Measurements from ENCODE around the gene MBD3L3. TPM values are rescaled to one million over a fixed set of nuclear protein-coding genes. Genes with fewer than 3 reads are reported as not detected.
"Not testable (repeated sequence)": the region's sequence is repeated elsewhere in the genome, so short reads cannot be mapped to it uniquely, and the experiment has no call there.

The MBD3L3 gene
- total RNA-seq, 1 experiment from 2014 or later: not detected

DNA sequence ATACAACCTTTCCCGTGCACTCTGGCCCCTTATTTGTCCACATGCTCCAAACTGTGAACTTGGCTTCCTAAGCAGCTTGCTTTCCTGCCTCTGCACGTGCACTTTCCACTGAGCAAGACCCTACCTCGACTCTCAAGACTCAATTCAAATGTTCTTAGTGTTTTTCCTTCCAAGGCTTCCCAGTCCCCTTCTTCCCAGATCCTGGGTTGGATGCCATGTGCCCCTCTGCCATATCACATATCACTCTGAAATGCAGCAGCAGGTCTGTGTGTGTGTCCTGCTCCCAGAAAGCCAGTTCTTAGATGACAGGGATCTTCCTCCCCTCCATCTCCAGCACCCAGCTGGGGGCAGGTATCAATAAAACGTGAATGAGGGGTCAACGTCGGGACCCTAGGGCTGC lies 14.1 kb upstream of the MBD3L3 start:
- Histone ChIP-seq H3K27ac (no peak overlapping the region), H3K9me3 (replicated peaks) (peaks cover 13% of the 10 kb centered on the region), H3K36me3 (peaks cover 69% of the 10 kb centered on the region), H3K4me3 (no peak overlapping the region), H3K27me3 (replicated peaks) (no peaks in the 10 kb centered on the region), H3K4me1 (replicated peaks) (peaks cover 7% of the 10 kb centered on the region; the same call in 1 of the 2 replicates)
- no peak for DNase-seq (ENCODE audit: low read depth in 1 of 2, low spot score in 2 of 2)

DNA sequence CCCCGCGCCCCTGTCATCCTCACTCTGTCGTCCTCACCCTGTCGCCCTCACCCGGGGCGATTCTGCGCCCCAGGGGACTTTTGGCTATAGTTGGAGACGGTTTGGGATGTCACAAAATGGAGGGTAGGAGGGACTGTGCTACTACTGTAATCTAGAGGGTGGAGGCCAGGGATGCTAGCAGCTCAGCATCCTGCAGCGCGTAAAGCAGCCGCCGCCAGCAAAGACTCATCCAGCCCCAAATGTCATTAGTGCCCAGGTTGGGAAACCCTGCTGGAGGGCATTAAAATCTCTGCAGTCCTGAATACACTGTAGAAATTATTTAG lies 11.4 kb upstream of the MBD3L3 start:
- Histone ChIP-seq H3K4me3 (peak overlapping the region; percentile 79), H3K9me3 (replicated peaks) (peaks cover 9% of the 10 kb centered on the region), H3K4me1 (replicated peaks) (peaks cover 7% of the 10 kb centered on the region; the same call in 1 of the 2 replicates), H3K27ac (peak overlapping the region; percentile 14), H3K36me3 (peaks cover 44% of the 10 kb centered on the region), H3K27me3 (replicated peaks) (no peaks in the 10 kb centered on the region)
- no peak for DNase-seq (ENCODE audit: low read depth in 1 of 2, low spot score in 2 of 2)

DNA sequence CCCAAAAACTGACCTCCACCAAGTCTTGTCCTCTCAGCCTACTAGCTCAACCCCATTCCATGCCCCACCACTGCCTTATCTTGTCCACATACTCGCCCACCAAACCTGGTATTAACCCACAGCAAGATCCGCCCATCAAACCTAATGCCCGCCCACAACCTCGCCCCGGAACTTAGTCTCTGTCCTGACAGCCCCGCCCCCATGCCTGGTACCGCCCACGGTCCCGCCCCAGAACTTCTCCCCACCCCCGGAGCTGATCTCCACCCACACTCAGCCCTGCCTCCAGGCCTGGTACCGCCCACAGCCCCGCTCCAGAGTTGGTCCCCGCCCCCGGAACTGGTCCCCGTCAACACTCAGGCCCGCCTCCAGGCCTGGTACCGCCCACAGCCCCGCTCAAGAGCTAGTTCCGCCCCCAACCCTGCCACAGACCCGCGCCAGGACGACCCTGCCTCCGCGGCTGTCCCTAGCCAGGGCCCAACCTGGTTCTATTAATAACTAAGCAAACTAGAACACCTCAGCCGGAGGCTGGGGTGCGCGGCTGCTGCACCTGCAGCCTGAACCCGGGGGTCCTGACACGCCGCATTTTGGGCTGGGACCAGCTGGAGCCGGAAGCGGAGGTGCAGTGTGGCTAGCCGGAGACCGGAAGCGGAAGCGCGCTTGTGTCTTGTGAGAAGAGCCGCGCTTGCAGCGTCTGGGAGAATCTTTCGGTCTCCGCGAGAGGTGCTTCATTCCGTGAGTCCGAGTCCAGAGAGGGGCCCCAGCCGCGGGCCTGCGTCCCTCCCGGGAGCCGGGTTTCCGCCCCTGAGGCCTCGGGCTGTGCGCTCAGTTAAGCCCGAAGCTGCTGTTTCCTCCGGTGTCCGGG lies 10.8 kb upstream of the MBD3L3 start, which contains the start of gene ZNF557:
TSS of gene ZNF557 (plus strand) at position 662 of the 862 bp plus-strand sequence. CDS start 5,372 bp downstream, outside the sequence.
- Histone ChIP-seq H3K4me3 (peak within 1 kb of the TSS; percentile 79), H3K27ac (peak within 1 kb of the TSS; percentile 14), H3K4me1 (replicated peaks) (peaks cover 7% of the 10 kb centered on the region; the same call in 1 of the 2 replicates), H3K27me3 (replicated peaks) (no peaks in the 10 kb centered on the region), H3K9me3 (replicated peaks) (peaks cover 9% of the 10 kb centered on the region), H3K36me3 (peaks cover 42% of the 10 kb centered on the region)
- DNase-seq (ENCODE audit: low read depth in 1 of 2, low spot score in 2 of 2): peak; percentile 96 to 98

DNA sequence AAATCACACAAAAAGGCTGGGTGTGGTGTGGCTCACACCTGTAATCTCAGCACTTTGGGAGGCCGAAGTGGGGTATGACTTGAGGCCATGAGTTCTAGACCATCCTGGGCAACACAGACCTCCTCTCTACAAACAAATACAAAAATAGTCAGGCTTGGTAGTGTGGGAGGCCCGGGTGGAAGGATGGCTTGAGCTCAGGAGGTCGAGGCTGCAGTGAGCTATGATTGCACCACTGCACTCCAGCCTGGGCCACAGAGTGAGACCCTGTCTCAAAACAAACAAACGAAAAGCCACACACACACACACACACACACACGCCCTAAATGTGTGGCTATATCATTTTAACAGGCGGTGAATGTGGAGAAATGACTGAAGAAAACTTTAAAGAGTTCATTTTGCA lies 10.1 kb upstream of the MBD3L3 start:
- H3K36me3 ChIP-seq: peaks cover 35% of the 10 kb centered on the region
- peaks cover 7% of the 10 kb centered on the region; the same call in 1 of the 2 replicates for H3K4me1 ChIP-seq (replicated peaks)
- H3K27ac ChIP-seq: no peak overlapping the region
- H3K27me3 ChIP-seq (replicated peaks): no peaks in the 10 kb centered on the region
- H3K4me3 ChIP-seq: peak overlapping the region; percentile 79
- DNase-seq (ENCODE audit: low read depth in 1 of 2, low spot score in 2 of 2): no peak
- H3K9me3 ChIP-seq (replicated peaks): peaks cover 9% of the 10 kb centered on the region

DNA sequence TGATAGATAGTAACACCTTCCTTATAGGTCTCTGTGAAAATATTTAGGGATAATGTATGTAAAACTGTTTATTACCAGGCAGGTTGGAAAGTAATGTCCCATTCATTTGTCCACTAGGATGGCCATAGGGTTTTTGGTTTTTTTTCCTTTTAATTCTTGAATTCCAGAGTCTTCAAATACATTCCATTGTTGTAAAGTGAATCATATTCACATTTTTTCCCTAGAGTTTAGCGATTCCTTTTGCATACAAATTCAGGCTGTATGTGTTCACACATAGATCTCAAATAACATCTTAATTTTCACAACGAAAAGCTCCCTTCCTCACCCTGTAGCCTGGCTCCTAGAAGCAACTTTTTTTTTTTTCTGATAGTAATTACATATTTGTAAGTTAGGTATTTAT lies 9.2 kb upstream of the MBD3L3 start:
- H3K36me3 ChIP-seq: peaks cover 28% of the 10 kb centered on the region
- H3K4me1 ChIP-seq (replicated peaks): peaks cover 7% of the 10 kb centered on the region; the same call in 1 of the 2 replicates
- DNase-seq (ENCODE audit: low read depth in 1 of 2, low spot score in 2 of 2): no peak
- no peak overlapping the region for H3K4me3 ChIP-seq
- H3K27me3 ChIP-seq (replicated peaks): no peaks in the 10 kb centered on the region
- no peak overlapping the region for H3K27ac ChIP-seq
- H3K9me3 ChIP-seq (replicated peaks): peaks cover 9% of the 10 kb centered on the region

DNA sequence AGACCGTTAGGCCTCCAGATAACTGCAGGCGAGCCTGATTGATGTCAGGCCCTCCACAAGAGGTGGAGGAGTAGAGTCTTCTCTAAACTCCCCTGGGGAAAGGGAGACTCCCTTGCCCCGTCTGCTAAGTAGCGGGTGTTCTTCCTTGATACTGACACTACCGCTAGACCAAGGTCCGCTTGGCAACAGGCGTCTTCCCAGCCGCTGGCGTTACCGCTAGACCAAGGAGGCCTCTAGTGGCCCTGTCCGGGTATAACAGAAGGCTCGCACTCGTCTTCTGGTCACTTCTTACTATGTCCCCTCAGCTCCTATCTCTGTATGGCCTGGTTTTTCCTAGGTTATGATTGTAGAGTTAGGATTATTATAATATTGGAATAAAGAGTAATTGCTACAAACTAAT lies 8.6 kb upstream of the MBD3L3 start:
- peaks cover 22% of the 10 kb centered on the region for H3K36me3 ChIP-seq
- not testable (repeated sequence) for H3K9me3 ChIP-seq (replicated peaks); H3K27ac ChIP-seq; H3K4me1 ChIP-seq (replicated peaks); H3K4me3 ChIP-seq; H3K27me3 ChIP-seq (replicated peaks)
- DNase-seq (ENCODE audit: low read depth in 1 of 2, low spot score in 2 of 2): peak in 1 of 2 experiments; percentile 58

DNA sequence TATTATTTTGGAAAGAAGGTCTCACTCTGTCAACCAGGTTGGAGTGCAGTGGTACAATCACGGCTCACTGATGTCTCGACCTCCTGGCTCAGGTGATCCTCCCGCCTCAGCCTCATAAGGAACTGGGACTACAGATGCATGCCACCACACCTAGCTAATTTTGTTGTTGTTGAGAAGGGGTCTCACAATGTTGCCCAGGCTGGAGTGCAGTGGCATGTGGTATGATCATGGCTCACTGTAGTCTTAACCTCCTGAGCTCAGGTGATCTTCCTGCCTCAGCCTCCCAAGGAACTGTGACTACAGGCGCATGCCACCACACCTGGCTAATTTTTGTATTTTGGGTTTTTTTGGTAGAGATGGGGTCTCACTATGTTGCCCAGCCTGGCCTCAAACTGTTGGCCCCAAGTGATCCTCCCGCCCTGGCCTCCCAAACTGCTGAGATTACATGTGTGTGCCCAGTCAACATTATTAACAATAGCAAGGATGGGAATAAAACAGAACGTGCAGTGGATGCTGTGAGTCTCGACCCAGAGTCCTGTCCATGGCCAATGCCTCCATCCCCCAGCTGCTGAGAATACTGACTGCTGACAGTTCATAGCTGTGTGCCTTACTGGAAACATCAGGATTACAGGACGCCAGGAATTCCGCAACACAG lies 5.4 kb upstream of the MBD3L3 start:
- no peak for DNase-seq (ENCODE audit: low read depth in 1 of 2, low spot score in 2 of 2)
- no peaks in the 10 kb centered on the region for H3K27me3 ChIP-seq (replicated peaks)
- no peak overlapping the region for H3K4me3 ChIP-seq
- 0 out of 2 replicates have a peak, but pooled peaks cover 2% of the 10 kb centered on the region for H3K36me3 ChIP-seq
- H3K9me3 ChIP-seq (replicated peaks): peaks cover 3% of the 10 kb centered on the region; the same call in 1 of the 2 replicates
- peaks cover 4% of the 10 kb centered on the region; the same call in 1 of the 2 replicates for H3K4me1 ChIP-seq (replicated peaks)
- H3K27ac ChIP-seq: no peak overlapping the region

DNA sequence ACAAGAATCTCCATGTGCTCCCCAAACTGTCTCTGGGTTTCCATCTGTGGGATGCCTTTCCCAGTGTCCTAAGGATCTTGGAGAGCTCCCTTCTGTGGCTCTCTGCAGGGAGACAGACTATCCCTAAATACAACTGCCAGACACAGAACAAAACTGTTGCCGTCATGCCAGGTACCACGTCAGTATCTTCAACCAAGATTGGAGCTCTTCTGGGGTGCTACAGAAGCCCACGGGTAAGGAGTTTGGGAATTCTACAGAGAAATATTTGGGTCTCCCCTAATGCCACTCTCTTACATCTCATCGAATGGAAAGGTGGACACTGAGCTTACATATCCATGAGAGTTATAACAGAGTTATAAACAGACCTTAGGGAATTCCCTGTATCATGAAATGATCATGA lies 4.9 kb upstream of the MBD3L3 start:
- H3K4me1 ChIP-seq (replicated peaks): no peaks in the 10 kb centered on the region
- H3K27ac ChIP-seq: no peak overlapping the region
- no peaks in the 10 kb centered on the region for H3K9me3 ChIP-seq (replicated peaks)
- H3K4me3 ChIP-seq: no peak overlapping the region
- no peaks in the 10 kb centered on the region for H3K27me3 ChIP-seq (replicated peaks)
- H3K36me3 ChIP-seq: no peaks in the 10 kb centered on the region
- no peak for DNase-seq (ENCODE audit: low read depth in 1 of 2, low spot score in 2 of 2)

DNA sequence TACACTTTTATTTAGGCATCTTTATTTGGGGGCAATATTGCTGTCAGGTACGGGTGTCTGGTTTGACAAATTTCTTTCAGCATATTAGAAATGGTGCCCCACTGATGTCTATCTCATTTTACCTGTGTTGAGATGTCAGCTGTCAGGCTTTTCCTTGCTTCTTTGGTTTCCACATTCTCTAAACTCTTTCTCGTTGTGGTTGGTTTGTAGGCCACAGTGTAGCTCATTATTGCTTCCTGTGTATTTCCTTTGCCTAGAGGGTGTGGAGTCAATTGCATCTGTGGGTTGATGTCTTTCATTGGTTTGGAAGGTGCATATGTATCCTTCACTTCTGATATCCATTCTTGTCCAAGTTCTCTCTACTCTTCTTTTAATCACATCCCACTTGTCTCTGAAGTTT lies 1.5 kb upstream of the MBD3L3 start:
- not testable (repeated sequence) for H3K27ac ChIP-seq; H3K9me3 ChIP-seq (replicated peaks); H3K27me3 ChIP-seq (replicated peaks); H3K4me1 ChIP-seq (replicated peaks); DNase-seq (ENCODE audit: low read depth in 1 of 2, low spot score in 2 of 2); H3K4me3 ChIP-seq; H3K36me3 ChIP-seq

DNA sequence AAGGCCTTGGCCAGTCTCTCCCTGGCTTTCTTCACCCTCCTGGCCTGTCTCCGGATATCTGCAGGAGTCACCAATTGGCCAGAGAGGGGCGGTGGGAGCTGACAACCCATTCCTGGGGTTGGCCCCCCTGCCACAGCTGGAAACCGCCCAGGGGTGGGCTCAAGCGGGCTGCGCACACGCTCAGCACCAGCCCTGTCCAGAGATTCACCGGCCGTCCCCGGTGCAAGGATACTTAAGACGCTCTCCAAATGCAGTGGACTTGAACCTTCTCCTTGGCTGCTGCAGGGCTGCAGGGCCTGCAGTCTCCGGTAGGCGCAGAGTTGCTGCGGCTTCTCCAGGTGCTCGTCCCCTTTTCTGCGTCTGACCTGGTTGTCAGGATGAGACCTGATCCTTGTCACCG lies 2.1 kb downstream of the MBD3L3 start:
- not testable (repeated sequence) for H3K4me1 ChIP-seq (replicated peaks); H3K9me3 ChIP-seq (replicated peaks); H3K4me3 ChIP-seq; H3K27ac ChIP-seq; H3K36me3 ChIP-seq; H3K27me3 ChIP-seq (replicated peaks)
- DNase-seq (ENCODE audit: low read depth in 1 of 2, low spot score in 2 of 2): peak in 1 of 2 experiments; percentile 21

DNA sequence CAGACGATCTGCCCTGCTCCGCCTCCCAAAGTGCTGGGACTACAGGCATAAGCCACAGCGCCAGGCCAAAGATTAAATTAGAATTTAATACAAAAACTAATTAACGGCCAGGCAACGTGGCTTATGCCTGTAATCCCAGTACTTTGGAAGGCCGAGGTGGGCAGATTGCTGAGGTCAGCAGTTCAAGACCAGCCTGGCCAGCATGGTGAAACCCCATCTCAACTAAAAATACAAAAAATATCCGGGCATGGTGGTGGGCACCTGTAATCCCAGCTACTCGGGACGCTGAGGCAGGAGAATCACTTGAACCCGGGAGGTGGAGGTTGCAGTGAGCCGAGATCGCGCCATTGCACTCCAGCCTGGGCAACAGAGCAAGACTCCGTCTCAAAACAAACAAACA lies 2.8 kb downstream of the MBD3L3 start:
- not testable (repeated sequence) for H3K4me3 ChIP-seq; H3K36me3 ChIP-seq; H3K4me1 ChIP-seq (replicated peaks); H3K27ac ChIP-seq; H3K9me3 ChIP-seq (replicated peaks); DNase-seq (ENCODE audit: low read depth in 1 of 2, low spot score in 2 of 2); H3K27me3 ChIP-seq (replicated peaks)

DNA sequence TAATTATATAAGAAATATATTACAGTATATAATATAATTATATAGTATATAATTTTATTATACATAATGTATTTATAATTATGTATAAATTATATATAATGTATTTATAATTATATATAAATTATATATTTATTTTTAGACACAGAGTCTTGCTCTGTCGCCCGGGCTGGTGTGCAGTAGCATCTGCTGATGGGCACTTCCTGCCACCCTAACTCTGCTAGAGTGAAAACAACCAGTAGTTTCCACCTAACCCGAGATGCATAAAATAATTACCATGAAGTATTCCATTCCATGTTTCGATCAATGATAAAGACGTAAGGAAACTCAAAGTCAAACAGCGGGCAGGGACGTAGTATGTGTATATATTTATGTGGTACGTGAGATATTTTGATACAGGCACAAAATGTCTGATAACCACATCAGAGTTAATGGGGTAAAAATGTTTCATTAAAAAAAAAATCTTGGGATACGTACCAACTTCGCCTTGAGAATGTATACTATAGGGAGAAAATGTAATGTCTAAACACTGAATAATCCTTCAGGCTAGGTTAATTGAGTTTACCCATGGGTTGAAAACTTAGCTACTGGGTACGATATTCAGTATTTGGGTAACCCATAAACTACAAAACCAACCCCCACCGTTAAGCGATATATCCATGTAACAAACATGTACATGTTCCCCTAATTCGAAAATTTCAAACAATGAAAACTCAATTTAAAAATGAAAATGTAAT lies 3.7 kb downstream of the MBD3L3 start:
- H3K27ac ChIP-seq; H3K9me3 ChIP-seq (replicated peaks); H3K27me3 ChIP-seq (replicated peaks); H3K4me1 ChIP-seq (replicated peaks); DNase-seq (ENCODE audit: low read depth in 1 of 2, low spot score in 2 of 2); H3K4me3 ChIP-seq; H3K36me3 ChIP-seq: not testable (repeated sequence)

DNA sequence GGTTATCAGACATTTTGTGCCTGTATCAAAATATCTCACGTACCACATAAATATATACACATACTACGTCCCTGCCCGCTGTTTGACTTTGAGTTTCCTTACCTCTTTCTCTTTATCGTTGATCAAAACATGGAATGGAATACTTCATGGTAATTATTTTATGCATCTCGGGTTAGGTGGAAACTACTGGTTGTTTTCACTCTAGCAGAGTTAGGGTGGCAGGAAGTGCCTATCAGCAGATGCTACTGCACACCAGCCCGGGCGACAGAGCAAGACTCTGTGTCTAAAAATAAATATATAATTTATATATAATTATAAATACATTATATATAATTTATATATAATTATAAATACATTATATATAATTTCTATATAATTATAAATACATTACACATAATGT lies 5.6 kb downstream of the MBD3L3 start:
- not testable (repeated sequence) for H3K9me3 ChIP-seq (replicated peaks); H3K4me3 ChIP-seq; H3K4me1 ChIP-seq (replicated peaks); H3K36me3 ChIP-seq; H3K27me3 ChIP-seq (replicated peaks); H3K27ac ChIP-seq; DNase-seq (ENCODE audit: low read depth in 1 of 2, low spot score in 2 of 2)

DNA sequence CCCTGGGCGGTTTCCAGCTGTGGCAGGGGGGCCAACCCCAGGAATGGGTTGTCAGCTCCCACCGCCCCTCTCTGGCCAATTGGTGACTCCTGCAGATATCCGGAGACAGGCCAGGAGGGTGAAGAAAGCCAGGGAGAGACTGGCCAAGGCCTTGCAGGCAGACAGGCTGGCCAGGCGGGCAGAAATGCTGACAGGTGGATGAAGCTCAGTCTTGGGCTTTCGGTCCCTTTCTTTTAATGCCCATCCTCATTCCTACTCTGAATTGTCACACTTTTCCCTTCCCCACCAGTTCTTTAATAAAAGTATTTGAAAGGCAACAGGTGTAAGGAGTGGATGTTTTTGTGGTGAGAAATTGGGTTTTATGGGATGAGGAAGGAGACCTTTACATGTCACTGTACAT lies 7.1 kb downstream of the MBD3L3 start:
- not testable (repeated sequence) for H3K9me3 ChIP-seq (replicated peaks); H3K27me3 ChIP-seq (replicated peaks); H3K36me3 ChIP-seq; H3K27ac ChIP-seq; H3K4me3 ChIP-seq; H3K4me1 ChIP-seq (replicated peaks)
- peak in 1 of 2 experiments; percentile 35 for DNase-seq (ENCODE audit: low read depth in 1 of 2, low spot score in 2 of 2)
